ENCODE measurements around the gene FAM107A. TPM values are rescaled to one million over a fixed set of nuclear protein-coding genes. Genes with fewer than 3 reads are reported as not detected.

FAM107A gene
- total RNA-seq, 3 donors from 2014 or later = 2.2 to 24.1 (median 23.6) TPM

GRCh38 chr3:58563386-58564035, 13.7 kb downstream of the FAM107A start:
- Histone ChIP-seq H3K9me3 (no peaks in the 10 kb centered on the region), H3K4me3 (no peak overlapping the region), H3K36me3 (ENCODE audit: low read depth) (no peaks in the 10 kb centered on the region), H3K4me1 (ENCODE audit: low read depth) (no peaks in the 10 kb centered on the region)
- ATAC-seq (no peak), DNase-seq (no peak)
- intact Hi-C loops (cut with DNase I, micrococcal nuclease) = no loop called here
- no peak for TF ChIP-seq CTCF (IDR thresholded peaks at IDR 0.05)

DNA sequence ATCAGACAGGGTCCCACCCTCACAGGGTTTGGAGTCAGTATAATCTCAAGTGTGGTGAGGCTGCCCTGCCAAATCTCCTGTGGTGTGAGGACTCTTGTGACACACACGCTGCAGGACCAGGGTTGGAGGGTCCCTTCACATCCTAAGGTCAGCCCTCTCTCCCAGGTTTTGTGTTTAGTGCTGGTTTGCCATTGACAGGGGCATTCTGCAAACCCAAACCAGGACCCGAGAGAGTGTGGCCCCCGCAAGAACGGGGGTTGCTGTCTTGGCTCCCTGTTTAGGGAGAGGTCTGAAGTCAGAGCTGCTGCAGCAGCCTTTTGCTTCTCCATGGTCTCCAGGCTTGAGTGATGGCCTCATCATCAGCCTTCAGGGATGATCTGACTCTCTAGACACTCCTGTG, 14.7 kb downstream of the FAM107A start:
- DNase-seq (no peak), ATAC-seq (no peak)
- Histone ChIP-seq H3K36me3 (ENCODE audit: low read depth) (no peaks in the 10 kb centered on the region), H3K9me3 (no peaks in the 10 kb centered on the region), H3K4me1 (ENCODE audit: low read depth) (no peaks in the 10 kb centered on the region), H3K4me3 (no peak overlapping the region)
- TF ChIP-seq CTCF (IDR thresholded peaks at IDR 0.05) = no peak
- intact Hi-C loops (cut with DNase I, micrococcal nuclease) = no loop called here

DNA sequence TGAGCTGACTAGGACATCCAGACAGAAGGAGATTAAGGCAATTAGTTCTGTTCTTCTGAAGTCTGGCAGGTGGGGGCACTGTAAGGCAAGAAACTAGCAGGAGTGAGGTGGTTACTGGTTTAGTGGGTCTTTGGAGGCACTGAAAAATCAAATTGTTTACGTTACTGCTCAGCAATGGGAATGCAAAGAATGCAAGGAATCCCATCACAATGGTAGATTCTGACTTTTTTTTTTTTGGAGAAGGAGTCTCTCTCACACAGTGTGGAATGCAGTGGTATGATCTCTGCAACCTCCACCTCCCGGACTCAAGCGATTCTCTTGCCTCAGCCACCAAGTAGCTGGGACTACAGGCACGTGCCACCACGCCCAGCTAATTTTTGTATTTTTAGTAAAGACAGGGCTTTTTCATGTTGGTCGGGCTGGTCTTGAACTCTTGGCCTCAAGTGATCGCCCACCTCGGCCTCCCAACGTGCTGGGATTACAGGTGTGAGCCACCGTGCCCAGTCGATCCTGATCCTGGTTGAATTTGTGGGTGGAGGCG, 16.4 kb downstream of the FAM107A start:
- no peak for TF ChIP-seq CTCF (IDR thresholded peaks at IDR 0.05)
- H3K4me1 ChIP-seq (ENCODE audit: low read depth) = no peaks in the 10 kb centered on the region
- intact Hi-C loops (cut with DNase I, micrococcal nuclease) = no loop called here
- H3K4me3 ChIP-seq = no peak overlapping the region
- H3K9me3 ChIP-seq = no peaks in the 10 kb centered on the region
- H3K36me3 ChIP-seq (ENCODE audit: low read depth) = no peaks in the 10 kb centered on the region
- ATAC-seq = no peak
- no peak for DNase-seq

DNA sequence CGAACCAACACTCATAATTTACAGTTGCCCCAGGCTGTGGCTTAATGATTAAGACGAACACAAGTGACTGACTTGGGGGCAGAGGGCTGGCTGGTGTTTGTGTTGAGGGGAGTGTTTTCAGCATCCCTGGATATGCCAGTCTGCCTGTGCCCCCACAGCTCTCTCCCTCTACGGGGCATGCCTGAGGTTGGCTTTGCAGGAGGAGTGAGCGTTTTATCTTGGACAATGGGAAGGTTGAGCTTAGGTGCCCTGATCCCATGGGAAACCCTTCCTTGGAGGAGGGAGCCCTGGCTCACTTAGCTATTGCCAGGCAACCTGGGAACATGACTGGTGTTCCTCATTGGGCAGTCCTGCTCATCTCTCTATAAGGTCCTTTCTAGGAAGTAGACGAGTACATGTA, 17.6 kb downstream of the FAM107A start:
- ATAC-seq (no peak), DNase-seq (no peak)
- Histone ChIP-seq H3K9me3 (no peaks in the 10 kb centered on the region), H3K4me1 (ENCODE audit: low read depth) (no peaks in the 10 kb centered on the region), H3K36me3 (ENCODE audit: low read depth) (no peaks in the 10 kb centered on the region), H3K4me3 (no peak overlapping the region)
- intact Hi-C loops (cut with DNase I, micrococcal nuclease) = no loop called here
- no peak for TF ChIP-seq CTCF (IDR thresholded peaks at IDR 0.05)

DNA sequence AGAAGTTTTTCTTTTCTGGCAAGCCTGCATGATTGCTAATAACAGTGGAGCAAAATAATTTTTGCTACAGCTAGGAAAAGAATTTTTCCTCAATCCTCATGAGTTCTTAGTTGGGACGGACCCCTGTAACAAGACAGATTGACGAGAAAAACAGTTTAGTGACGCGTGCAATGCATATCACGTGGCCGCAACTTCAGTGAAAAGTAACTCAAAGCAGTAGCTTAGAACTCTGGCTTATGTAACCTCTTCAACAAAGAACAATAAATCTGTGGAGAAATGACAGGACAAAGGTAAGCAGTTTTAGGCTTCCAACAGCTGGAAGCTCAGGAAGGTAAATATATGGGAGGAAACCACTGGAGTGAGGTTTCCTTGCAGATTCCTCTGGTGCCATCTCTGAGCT, 19.7 kb downstream of the FAM107A start:
- no peak for TF ChIP-seq CTCF (IDR thresholded peaks at IDR 0.05)
- H3K36me3 ChIP-seq (ENCODE audit: low read depth) = no peaks in the 10 kb centered on the region
- H3K4me1 ChIP-seq (ENCODE audit: low read depth) = no peaks in the 10 kb centered on the region
- H3K4me3 ChIP-seq = no peak overlapping the region
- DNase-seq (no peak), ATAC-seq (peak; percentile 45)
- no peaks in the 10 kb centered on the region for H3K9me3 ChIP-seq
- intact Hi-C loops (cut with DNase I, micrococcal nuclease) = no loop called here

Measured in mucosa of descending colon (tissue), 3 donors.